GM23248 (cell line): ENCODE results near the gene C17orf78.

Experiments used
- EZH2 ChIP-seq: fragments of 200-600 bp; sonication (generic); IDR thresholded peaks from 2 replicates; pipeline ENCODE4 v1.6.1; 2018; ENCODE audit warnings: antibody characterized with exemption, mild to moderate bottlenecking; ENCODE audit not compliant: insufficient read depth, poor library complexity, severe bottlenecking
- EZH2phosphoT487 ChIP-seq: fragments of 200-600 bp; sonication (generic); IDR thresholded peaks from 2 replicates; pipeline ENCODE4 v1.6.1; 2018; ENCODE audit warnings: antibody characterized with exemption, moderate library complexity, mild to moderate bottlenecking, low read depth; ENCODE audit not compliant: insufficient read depth

GRCh38 chr17:37406635-37407461 is 31.1 kb downstream of the C17orf78 start, which contains the start of the genes ACACA and TADA2A:
- TF ChIP-seq EZH2: no peak
- TF ChIP-seq EZH2phosphoT487: no peak
